ENCODE results near the gene KICS2.
"Not testable (repeated sequence)": the region's sequence is repeated elsewhere in the genome, so short reads cannot be mapped to it uniquely, and the experiment has no call there.

The KICS2 gene

GRCh38 chr12:64240781-64241180, 18.7 kb upstream of the KICS2 start:
- FAIRE-seq (no peak), DNase-seq (ENCODE audit: insufficient read length) (no peak)
- TF ChIP-seq TAF1 (IDR thresholded peaks at IDR 0.05; ENCODE audit: borderline replicate concordance, low read depth, low read length) (no peak), POLR2A (IDR thresholded peaks at IDR 0.05; ENCODE audit: low read depth, low read length) (no peak), POLR2AphosphoS5 (IDR thresholded peaks at IDR 0.05; ENCODE audit: low read depth, low read length) (no peak)

- DNase-seq (ENCODE audit: insufficient read length) (no peak), FAIRE-seq (no peak)
- TF ChIP-seq POLR2A (IDR thresholded peaks at IDR 0.05; ENCODE audit: low read depth, low read length): no peak
- TF ChIP-seq POLR2AphosphoS5 (IDR thresholded peaks at IDR 0.05; ENCODE audit: low read depth, low read length): no peak
- TF ChIP-seq TAF1 (IDR thresholded peaks at IDR 0.05; ENCODE audit: borderline replicate concordance, low read depth, low read length): no peak
These were observed 15.3 kb upstream of the KICS2 start for GRCh38 chr12:64237382-64237781.

GRCh38 chr12:64236549-64236948, 14.5 kb upstream of the KICS2 start:
- TF ChIP-seq POLR2A (IDR thresholded peaks at IDR 0.05; ENCODE audit: low read depth, low read length) (no peak), TAF1 (IDR thresholded peaks at IDR 0.05; ENCODE audit: borderline replicate concordance, low read depth, low read length) (no peak), POLR2AphosphoS5 (IDR thresholded peaks at IDR 0.05; ENCODE audit: low read depth, low read length) (no peak)
- no peak for FAIRE-seq
- DNase-seq (ENCODE audit: insufficient read length): no peak

DNA sequence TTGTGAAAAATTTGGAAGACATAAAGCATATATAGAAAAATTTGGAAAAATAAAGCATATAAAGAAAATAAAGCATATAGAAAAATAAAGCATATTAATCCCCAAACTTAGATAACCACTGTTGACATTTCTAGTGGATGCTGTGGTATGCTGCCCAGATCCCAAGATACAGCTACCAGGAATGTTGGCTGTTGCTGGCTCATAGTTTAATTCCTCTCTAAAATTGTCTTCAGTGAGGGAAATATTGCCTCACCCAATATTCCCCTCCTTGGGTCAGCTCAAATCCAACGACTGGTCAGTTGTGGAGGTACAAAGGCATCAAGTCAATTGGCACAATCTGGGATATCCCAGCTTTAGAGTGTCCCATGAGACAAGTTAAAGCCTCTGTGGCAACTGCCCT, 10.1 kb upstream of the KICS2 start:
- DNase-seq (ENCODE audit: insufficient read length) (no peak), FAIRE-seq (no peak)
- TF ChIP-seq TAF1 (IDR thresholded peaks at IDR 0.05; ENCODE audit: borderline replicate concordance, low read depth, low read length) (no peak), POLR2A (IDR thresholded peaks at IDR 0.05; ENCODE audit: low read depth, low read length) (no peak), POLR2AphosphoS5 (IDR thresholded peaks at IDR 0.05; ENCODE audit: low read depth, low read length) (no peak)

DNA sequence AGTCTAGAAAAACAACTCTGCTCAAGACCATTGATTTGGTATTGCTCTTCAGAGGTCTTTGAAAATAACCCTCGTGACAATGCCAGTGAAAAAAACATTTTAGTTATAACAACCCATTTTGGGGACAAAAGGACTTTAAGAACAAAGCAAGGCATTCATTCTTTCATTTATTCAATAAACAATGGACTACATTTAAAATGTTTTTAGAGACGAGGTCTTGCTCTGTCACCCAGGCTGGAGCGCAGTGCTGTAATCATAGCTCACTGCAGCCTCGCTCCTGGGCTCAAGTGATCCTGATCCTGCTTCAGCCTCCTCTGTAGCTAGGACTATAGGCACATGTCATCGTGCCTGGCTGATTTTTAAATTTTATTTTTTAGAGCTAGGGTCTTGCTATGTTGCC, 7.7 kb upstream of the KICS2 start:
- TF ChIP-seq TAF1 (IDR thresholded peaks at IDR 0.05; ENCODE audit: borderline replicate concordance, low read depth, low read length): no peak
- no peak for TF ChIP-seq POLR2AphosphoS5 (IDR thresholded peaks at IDR 0.05; ENCODE audit: low read depth, low read length)
- TF ChIP-seq POLR2A (IDR thresholded peaks at IDR 0.05; ENCODE audit: low read depth, low read length): no peak
- FAIRE-seq: no peak
- DNase-seq (ENCODE audit: insufficient read length): no peak

GRCh38 chr12:64229240-64229639, 7.1 kb upstream of the KICS2 start:
- DNase-seq (ENCODE audit: insufficient read length) (no peak), FAIRE-seq (no peak)
- no peak for TF ChIP-seq POLR2AphosphoS5 (IDR thresholded peaks at IDR 0.05; ENCODE audit: low read depth, low read length)
- no peak for TF ChIP-seq POLR2A (IDR thresholded peaks at IDR 0.05; ENCODE audit: low read depth, low read length)

- no peak for DNase-seq (ENCODE audit: insufficient read length)
- FAIRE-seq: no peak
- no peak for TF ChIP-seq TAF1 (IDR thresholded peaks at IDR 0.05; ENCODE audit: borderline replicate concordance, low read depth, low read length)
- no peak for TF ChIP-seq POLR2A (IDR thresholded peaks at IDR 0.05; ENCODE audit: low read depth, low read length)
- TF ChIP-seq POLR2AphosphoS5 (IDR thresholded peaks at IDR 0.05; ENCODE audit: low read depth, low read length): no peak
These were observed 3.5 kb upstream of the KICS2 start for GRCh38 chr12:64225626-64226025.

DNA sequence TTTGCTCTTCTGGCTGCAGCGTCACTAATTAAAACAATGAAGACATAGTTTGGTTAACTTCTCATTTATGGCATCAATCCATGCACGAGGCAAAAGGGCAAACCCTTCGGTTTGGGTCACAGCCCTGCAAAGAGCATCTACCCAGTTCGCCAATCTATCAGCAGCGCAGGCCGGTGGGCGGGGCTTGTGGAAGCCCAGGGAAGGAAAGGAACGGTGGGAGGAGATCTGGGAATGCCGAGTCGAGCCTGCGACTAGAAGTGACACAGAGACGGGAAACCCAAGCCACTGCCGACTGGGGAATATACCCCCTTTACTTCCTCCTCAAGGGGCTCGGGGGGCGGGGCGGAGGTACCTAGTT, 466 bp downstream of the KICS2 start:
- no peak for DNase-seq (ENCODE audit: insufficient read length)
- FAIRE-seq: no peak
- TF ChIP-seq TAF1 (IDR thresholded peaks at IDR 0.05; ENCODE audit: borderline replicate concordance, low read depth, low read length) (no peak), POLR2AphosphoS5 (IDR thresholded peaks at IDR 0.05; ENCODE audit: low read depth, low read length) (no peak), POLR2A (IDR thresholded peaks at IDR 0.05; ENCODE audit: low read depth, low read length) (no peak)

DNA sequence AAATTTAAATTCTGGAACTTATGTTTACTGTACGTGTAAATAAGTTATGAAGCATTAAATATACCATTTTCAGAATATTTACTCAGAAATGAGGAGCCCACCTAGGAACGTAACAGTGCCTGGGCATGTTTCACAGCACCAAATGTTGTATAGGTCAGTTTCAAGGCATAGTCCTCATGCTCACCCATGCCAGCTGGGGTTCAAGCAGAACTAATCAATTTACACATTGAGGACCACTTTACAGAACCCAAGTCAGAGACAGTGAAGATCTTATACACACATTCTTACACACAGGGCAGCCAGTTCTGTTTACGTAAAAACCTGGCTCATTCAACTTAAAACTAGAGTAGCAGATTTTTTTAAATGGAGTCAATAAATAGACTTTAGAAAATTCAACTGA, 2.0 kb downstream of the KICS2 start:
- no peak for FAIRE-seq
- no peak for DNase-seq (ENCODE audit: insufficient read length)
- TF ChIP-seq POLR2AphosphoS5 (IDR thresholded peaks at IDR 0.05; ENCODE audit: low read depth, low read length) (no peak), POLR2A (IDR thresholded peaks at IDR 0.05; ENCODE audit: low read depth, low read length) (no peak), TAF1 (IDR thresholded peaks at IDR 0.05; ENCODE audit: borderline replicate concordance, low read depth, low read length) (no peak)

DNA sequence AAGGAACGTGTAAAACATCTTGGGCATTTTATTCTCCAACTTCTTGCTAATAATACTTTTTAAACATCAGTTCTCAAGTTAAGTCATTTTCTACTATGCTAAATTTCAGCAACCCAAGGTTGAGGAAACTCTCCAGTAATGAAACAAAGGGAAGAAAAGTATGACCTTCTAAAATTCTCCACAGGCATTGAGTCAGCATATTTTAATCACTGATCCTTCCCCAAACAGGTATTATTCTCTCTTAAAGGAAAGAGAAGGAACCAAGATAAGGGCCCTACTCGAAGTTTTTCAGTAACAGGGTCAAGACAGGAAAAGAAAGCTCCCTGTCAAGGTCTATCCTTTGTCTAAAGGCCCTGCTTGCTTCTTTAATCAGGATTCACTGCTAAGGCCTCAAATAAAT, 3.0 kb downstream of the KICS2 start:
- no peak for FAIRE-seq
- DNase-seq (ENCODE audit: insufficient read length): no peak
- TF ChIP-seq POLR2A (IDR thresholded peaks at IDR 0.05; ENCODE audit: low read depth, low read length) (no peak), TAF1 (IDR thresholded peaks at IDR 0.05; ENCODE audit: borderline replicate concordance, low read depth, low read length) (no peak), POLR2AphosphoS5 (IDR thresholded peaks at IDR 0.05; ENCODE audit: low read depth, low read length) (no peak)

GRCh38 chr12:64218597-64218996, 3.5 kb downstream of the KICS2 start:
- no peak for DNase-seq (ENCODE audit: insufficient read length)
- TF ChIP-seq TAF1 (IDR thresholded peaks at IDR 0.05; ENCODE audit: borderline replicate concordance, low read depth, low read length) (no peak), POLR2A (IDR thresholded peaks at IDR 0.05; ENCODE audit: low read depth, low read length) (no peak), POLR2AphosphoS5 (IDR thresholded peaks at IDR 0.05; ENCODE audit: low read depth, low read length) (no peak)
- no peak for FAIRE-seq

GRCh38 chr12:64217643-64218042, 4.5 kb downstream of the KICS2 start:
- not testable (repeated sequence) for DNase-seq (ENCODE audit: insufficient read length); FAIRE-seq

- DNase-seq (ENCODE audit: insufficient read length) (no peak), FAIRE-seq (no peak)
- no peak for TF ChIP-seq TAF1 (IDR thresholded peaks at IDR 0.05; ENCODE audit: borderline replicate concordance, low read depth, low read length)
- TF ChIP-seq POLR2A (IDR thresholded peaks at IDR 0.05; ENCODE audit: low read depth, low read length): no peak
- no peak for TF ChIP-seq POLR2AphosphoS5 (IDR thresholded peaks at IDR 0.05; ENCODE audit: low read depth, low read length)
These were observed 5.9 kb downstream of the KICS2 start for GRCh38 chr12:64216239-64216638.

Measured in GM12892 (cell line).